GM06990 (cell line): Measurements from ENCODE around the gene ZNF74.
"Not testable (repeated sequence)": the region's sequence is repeated elsewhere in the genome, so short reads cannot be mapped to it uniquely, and the experiment has no call there.

ENCODE experiments used
- DNase-seq: peaks from one replicate; pipeline ENCODE4 v3.0.0-alpha.2; 2011; ENCODE audit not compliant: insufficient read length; ENCODE audit errors: extremely low read depth
- H3K27me3 ChIP-seq: replicated peaks from 2 replicates; pipeline ENCODE4 v1.6.0; 2011; ENCODE audit warnings: low read length; ENCODE audit not compliant: control insufficient read depth, insufficient read depth
- H3K36me3 ChIP-seq: 2 replicates; pipeline ENCODE4 v1.5.1; 2011; ENCODE audit warnings: low read length; ENCODE audit not compliant: control insufficient read depth, insufficient read depth
- H3K4me3 ChIP-seq: replicated peaks from 2 replicates; pipeline ENCODE4 v1.5.1; 2011; ENCODE audit warnings: low read depth, mild to moderate bottlenecking, control low read depth, low read length
- CTCF ChIP-seq: IDR thresholded peaks from 2 replicates; pipeline ENCODE4 v1.5.1; 2011; ENCODE audit warnings: low read length, control low read depth, mild to moderate bottlenecking, inconsistent platforms; ENCODE audit not compliant: insufficient read depth, poor library complexity, severe bottlenecking

Gene ZNF74

GRCh38 chr22:20393705-20394476, at the start of gene ZNF74:
Gene ZNF74 (plus strand): TSS chr22:20394151. CDS start chr22:20394629, 478 bp downstream.
- peak; percentile 87 for DNase-seq
- TF ChIP-seq CTCF, result no peak
- no peaks in the 10 kb centered on the region for H3K36me3 ChIP-seq
- no peaks in the 10 kb centered on the region for H3K27me3 ChIP-seq
- peak within 1 kb of the TSS; percentile 77 for H3K4me3 ChIP-seq

- not testable (repeated sequence) for H3K27me3 ChIP-seq, H3K36me3 ChIP-seq, H3K4me3 ChIP-seq, DNase-seq
These were observed 47.4 kb upstream of the ZNF74 start for GRCh38 chr22:20346553-20346952.

- not testable (repeated sequence) for H3K4me3 ChIP-seq, DNase-seq, H3K27me3 ChIP-seq, H3K36me3 ChIP-seq
These were observed 41.4 kb upstream of the ZNF74 start for GRCh38 chr22:20352536-20352935.

GRCh38 chr22:20354238-20354975, 39.5 kb upstream of the ZNF74 start:
- H3K4me3 ChIP-seq, result no peak overlapping the region
- DNase-seq, result no peak
- H3K36me3 ChIP-seq, result no peaks in the 10 kb centered on the region
- H3K27me3 ChIP-seq, result no peaks in the 10 kb centered on the region
- no peak for TF ChIP-seq CTCF

GRCh38 chr22:20355939-20356636, 37.9 kb upstream of the ZNF74 start:
- DNase-seq, H3K27me3 ChIP-seq, H3K36me3 ChIP-seq, H3K4me3 ChIP-seq: not testable (repeated sequence)

- not testable (repeated sequence) for H3K27me3 ChIP-seq, DNase-seq, H3K4me3 ChIP-seq, H3K36me3 ChIP-seq
These were observed 37.0 kb upstream of the ZNF74 start for GRCh38 chr22:20356906-20357305.

- not testable (repeated sequence) for H3K36me3 ChIP-seq, DNase-seq
These were observed 36.0 kb upstream of the ZNF74 start for GRCh38 chr22:20357967-20358366.

GRCh38 chr22:20358503-20359239, 35.3 kb upstream of the ZNF74 start:
- H3K27me3 ChIP-seq, DNase-seq, H3K36me3 ChIP-seq, H3K4me3 ChIP-seq: not testable (repeated sequence)

More at GRCh38 chr22:20357967-20358366, 36.0 kb upstream of the ZNF74 start:
- not testable (repeated sequence) for H3K27me3 ChIP-seq, H3K4me3 ChIP-seq

- H3K4me3 ChIP-seq, H3K27me3 ChIP-seq, H3K36me3 ChIP-seq, DNase-seq: not testable (repeated sequence)
These were observed 33.7 kb upstream of the ZNF74 start for GRCh38 chr22:20360261-20360660.

GRCh38 chr22:20360866-20361751, 32.8 kb upstream of the ZNF74 start:
- not testable (repeated sequence) for H3K36me3 ChIP-seq, DNase-seq, H3K27me3 ChIP-seq, H3K4me3 ChIP-seq
